Endothelial cell of umbilical vein (primary cell): Measurements from ENCODE around the gene MTO1.

ENCODE experiments used
- CTCF ChIP-seq, 2 donors: IDR thresholded peaks; 1 replicate in 1 of 2; 2 replicates in 1 of 2; pipeline ENCODE4 v1.5.1; 2011; ENCODE audit warnings: low read length in 2 of 2, mild to moderate bottlenecking in 2 of 2, moderate library complexity in 2 of 2, control low read depth in 1 of 2, inconsistent platforms in 1 of 2, low read depth in 1 of 2; ENCODE audit not compliant: insufficient read depth in 1 of 2; ENCODE audit errors: extremely low read depth in 1 of 2
- EZH2 ChIP-seq: IDR thresholded peaks from 2 replicates; pipeline ENCODE4 v1.6.1; 2012; ENCODE audit warnings: borderline replicate concordance, low read depth, mild to moderate bottlenecking, moderate library complexity, low read length, inconsistent platforms; ENCODE audit not compliant: severe bottlenecking
- FOS ChIP-seq: IDR thresholded peaks from 2 replicates; pipeline ENCODE4 v1.6.1; 2011; ENCODE audit warnings: mild to moderate bottlenecking, low read length, moderate library complexity, borderline replicate concordance; ENCODE audit not compliant: insufficient read depth
- GATA2 ChIP-seq: IDR thresholded peaks from 2 replicates; pipeline ENCODE4 v1.7.0; 2011; ENCODE audit warnings: low read depth, mild to moderate bottlenecking, moderate library complexity, mixed read lengths, low read length; ENCODE audit not compliant: insufficient read length, insufficient read depth
- JUN ChIP-seq: IDR thresholded peaks from 2 replicates; pipeline ENCODE4 v1.6.1; 2011; ENCODE audit warnings: borderline replicate concordance, low read depth; ENCODE audit not compliant: insufficient read length, insufficient read depth
- MAX ChIP-seq: IDR thresholded peaks from 2 replicates; pipeline ENCODE4 v1.6.1; 2011; ENCODE audit not compliant: insufficient read depth, insufficient read length
- MYC ChIP-seq: IDR thresholded peaks from one replicate; pipeline ENCODE4 v1.6.1; 2011; ENCODE audit warnings: mild to moderate bottlenecking, low read depth, low read length
- POLR2A ChIP-seq: IDR thresholded peaks from 2 replicates; pipeline ENCODE4 v1.6.1; 2012; ENCODE audit warnings: low read depth, mild to moderate bottlenecking, control low read depth, low read length
- POLR2AphosphoS5 ChIP-seq: IDR thresholded peaks from 2 replicates; pipeline ENCODE4 v1.6.1; 2012; ENCODE audit warnings: low read depth, mild to moderate bottlenecking, control low read depth, low read length, moderate library complexity; ENCODE audit not compliant: insufficient read depth

- TF ChIP-seq POLR2AphosphoS5 (no peak), CTCF (IDR thresholded peaks at IDR 0.05; ENCODE audit: extremely low read depth in 1 of 2, insufficient read depth in 1 of 2, low read depth in 1 of 2, low read length in 2 of 2) (no peak), POLR2A (no peak), EZH2 (no peak), JUN (no peak), MYC (no peak), MAX (no peak), FOS (no peak), GATA2 (no peak)
Observed at GRCh38 chr6:73477407-73477806, 15.9 kb downstream of the MTO1 start.
